ENCODE results near the gene CCDC127.

CCDC127 gene

GRCh38 chr5:153256-153655, 64.7 kb downstream of the CCDC127 start:
- Mint-ChIP-seq H3K4me1 (peaks cover 29% of the 10 kb centered on the region), H3K36me3 (ENCODE audit: low read depth) (peaks cover 75% of the 10 kb centered on the region), H3K9me3 (peaks cover 7% of the 10 kb centered on the region), H3K4me3 (no peak overlapping the region), H3K27me3 (ENCODE audit: low read depth, poor library complexity) (peaks cover 7% of the 10 kb centered on the region), H3K27ac (no peak overlapping the region)
- TF ChIP-seq, protein P1, sequence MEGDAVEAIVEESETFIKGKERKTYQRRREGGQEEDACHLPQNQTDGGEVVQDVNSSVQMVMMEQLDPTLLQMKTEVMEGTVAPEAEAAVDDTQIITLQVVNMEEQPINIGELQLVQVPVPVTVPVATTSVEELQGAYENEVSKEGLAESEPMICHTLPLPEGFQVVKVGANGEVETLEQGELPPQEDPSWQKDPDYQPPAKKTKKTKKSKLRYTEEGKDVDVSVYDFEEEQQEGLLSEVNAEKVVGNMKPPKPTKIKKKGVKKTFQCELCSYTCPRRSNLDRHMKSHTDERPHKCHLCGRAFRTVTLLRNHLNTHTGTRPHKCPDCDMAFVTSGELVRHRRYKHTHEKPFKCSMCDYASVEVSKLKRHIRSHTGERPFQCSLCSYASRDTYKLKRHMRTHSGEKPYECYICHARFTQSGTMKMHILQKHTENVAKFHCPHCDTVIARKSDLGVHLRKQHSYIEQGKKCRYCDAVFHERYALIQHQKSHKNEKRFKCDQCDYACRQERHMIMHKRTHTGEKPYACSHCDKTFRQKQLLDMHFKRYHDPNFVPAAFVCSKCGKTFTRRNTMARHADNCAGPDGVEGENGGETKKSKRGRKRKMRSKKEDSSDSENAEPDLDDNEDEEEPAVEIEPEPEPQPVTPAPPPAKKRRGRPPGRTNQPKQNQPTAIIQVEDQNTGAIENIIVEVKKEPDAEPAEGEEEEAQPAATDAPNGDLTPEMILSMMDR (IDR thresholded peaks at IDR 0.05): no peak
- no peak for DNase-seq

DNA sequence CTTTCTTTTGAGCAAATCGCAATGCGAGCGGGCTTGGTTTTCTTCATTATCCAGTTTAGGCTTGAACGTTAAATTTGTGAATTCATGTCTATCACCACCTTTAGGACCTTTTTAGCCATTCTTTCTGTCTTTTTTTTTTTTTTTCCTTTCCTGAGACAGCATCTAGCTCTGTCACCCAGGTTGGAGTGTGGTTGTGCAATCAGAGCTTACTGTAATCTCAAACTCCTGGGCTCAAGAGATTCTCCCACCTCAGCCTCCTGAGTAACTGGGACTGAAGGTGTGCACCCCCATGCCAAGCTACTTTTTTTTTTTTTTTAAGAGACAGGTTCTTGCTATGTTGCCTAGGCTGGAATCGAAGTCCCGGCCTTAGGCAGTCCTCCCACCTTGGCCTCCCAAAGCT, 65.9 kb downstream of the CCDC127 start:
- Mint-ChIP-seq H3K4me3 (no peak overlapping the region), H3K4me1 (peaks cover 29% of the 10 kb centered on the region), H3K36me3 (ENCODE audit: low read depth) (peaks cover 84% of the 10 kb centered on the region), H3K27ac (no peak overlapping the region), H3K9me3 (peaks cover 18% of the 10 kb centered on the region), H3K27me3 (ENCODE audit: low read depth, poor library complexity) (peaks cover 9% of the 10 kb centered on the region)
- no peak for DNase-seq
- TF ChIP-seq, protein P1 (IDR thresholded peaks at IDR 0.05): no peak

GRCh38 chr5:150746-151145, 67.2 kb downstream of the CCDC127 start:
- Mint-ChIP-seq H3K4me3 (no peak overlapping the region), H3K9me3 (peaks cover 31% of the 10 kb centered on the region), H3K27me3 (ENCODE audit: low read depth, poor library complexity) (peaks cover 9% of the 10 kb centered on the region), H3K4me1 (peaks cover 17% of the 10 kb centered on the region), H3K36me3 (ENCODE audit: low read depth) (peaks cover 88% of the 10 kb centered on the region), H3K27ac (peak overlapping the region; percentile 83)
- no peak for DNase-seq
- TF ChIP-seq, protein P1 (IDR thresholded peaks at IDR 0.05): no peak

DNA sequence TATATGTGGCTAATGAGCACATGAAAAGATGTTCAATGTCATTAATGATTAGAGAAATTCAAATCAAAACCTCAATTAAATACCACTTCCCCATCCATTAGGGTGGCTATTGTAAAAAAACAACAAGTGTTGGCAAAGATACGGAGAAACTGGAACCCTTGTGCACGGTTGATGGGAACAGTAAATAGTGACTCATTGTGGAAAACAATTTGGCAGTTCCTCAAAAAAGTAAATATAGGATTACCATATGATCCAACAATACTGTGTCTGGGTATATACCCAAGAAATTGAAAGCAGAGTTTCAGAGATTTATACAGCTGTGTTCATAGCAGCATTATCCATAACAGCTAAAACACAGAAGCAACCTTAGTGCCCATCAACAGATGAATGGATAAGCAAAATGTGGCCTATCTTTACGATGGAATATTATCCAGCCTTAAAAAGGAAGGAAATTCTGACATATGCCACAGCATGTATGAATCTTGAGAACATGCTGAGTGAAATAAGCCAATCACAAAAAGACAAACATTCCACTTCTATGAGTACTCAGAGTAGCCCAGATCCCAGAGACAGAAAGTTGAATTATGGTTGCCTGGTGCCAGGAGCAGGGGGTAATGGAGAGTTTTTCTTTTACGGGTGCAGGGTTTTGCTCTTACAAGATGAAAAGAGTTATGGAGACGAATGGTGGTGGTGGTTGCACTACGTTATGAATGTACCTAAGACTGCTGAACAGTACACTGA, 68.0 kb downstream of the CCDC127 start:
- TF ChIP-seq, protein P1 (IDR thresholded peaks at IDR 0.05): no peak
- Mint-ChIP-seq H3K27me3 (ENCODE audit: low read depth, poor library complexity) (peaks cover 9% of the 10 kb centered on the region), H3K4me1 (peaks cover 9% of the 10 kb centered on the region), H3K27ac (no peak overlapping the region), H3K9me3 (peaks cover 31% of the 10 kb centered on the region), H3K4me3 (no peak overlapping the region), H3K36me3 (ENCODE audit: low read depth) (peaks cover 85% of the 10 kb centered on the region)
- DNase-seq: no peak

DNA sequence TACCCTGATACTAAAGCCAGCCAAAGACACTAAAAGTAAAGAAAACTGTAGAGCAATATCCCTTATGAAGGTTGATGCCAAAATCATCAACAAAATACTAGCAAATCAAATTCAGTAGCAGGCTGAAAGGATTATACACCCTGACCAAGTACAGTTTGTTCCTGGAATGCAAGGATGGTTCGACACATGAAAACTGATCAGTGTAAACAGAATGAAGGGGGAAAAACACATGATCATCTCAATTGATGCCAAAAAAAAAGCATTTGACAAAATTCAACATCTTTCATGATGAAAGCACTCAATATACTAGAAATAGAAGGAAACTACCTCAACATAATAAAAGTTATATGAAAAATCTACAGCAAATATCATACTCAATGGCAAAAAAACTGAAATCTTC, 70.2 kb downstream of the CCDC127 start:
- DNase-seq: no peak
- Mint-ChIP-seq H3K27me3 (ENCODE audit: low read depth, poor library complexity) (peaks cover 6% of the 10 kb centered on the region), H3K4me3 (no peak overlapping the region)

More for the DNA sequence above, 70.2 kb downstream of the CCDC127 start:
- Mint-ChIP-seq H3K27ac (no peak overlapping the region), H3K36me3 (ENCODE audit: low read depth) (peaks cover 90% of the 10 kb centered on the region), H3K4me1 (no peaks in the 10 kb centered on the region), H3K9me3 (peaks cover 37% of the 10 kb centered on the region)
- TF ChIP-seq, protein P1 (IDR thresholded peaks at IDR 0.05): no peak

All from nephron progenitor cell (in vitro differentiated cells).